Transverse colon (tissue), 4 donors: ENCODE measurements around the gene ITGB8. TPM values are rescaled to one million over a fixed set of nuclear protein-coding genes. Genes with fewer than 3 reads are reported as not detected.

Experiments
- DNase-seq: peaks from one replicate; pipeline ENCODE4 v3.0.0-alpha.2; 2019
- H3K27ac ChIP-seq, 4 donors: fragments of 200-600 bp; sonication (generic); 2 replicates each; pipeline ENCODE4 v1.5.1; 2016 to 2018; ENCODE audit warnings: inconsistent platforms in 4 of 4
- H3K27me3 ChIP-seq: fragments of 200-600 bp; sonication (generic); 2 replicates; pipeline ENCODE4 v1.5.1; 2017; ENCODE audit warnings: inconsistent platforms
- H3K36me3 ChIP-seq, 4 donors: fragments of 200-600 bp; sonication (generic); 2 replicates each; pipeline ENCODE4 v1.5.1; 2017 to 2019; ENCODE audit warnings: inconsistent platforms in 4 of 4
- H3K4me1 ChIP-seq, 4 donors: fragments of 200-600 bp; sonication (generic); 2 replicates each; pipeline ENCODE4 v1.5.1; 2017 to 2020; ENCODE audit warnings: inconsistent platforms in 4 of 4
- H3K4me3 ChIP-seq, 4 donors: fragments of 200-600 bp; sonication (generic); 1 replicate in 1 of 4; 2 replicates in 3 of 4; pipeline versions ENCODE4 v1.5.1 to v1.6.1; 2017 to 2019; ENCODE audit warnings: inconsistent platforms in 4 of 4
- H3K9me3 ChIP-seq, 2 donors: fragments of 200-600 bp; sonication (generic); 2 replicates each; pipeline ENCODE4 v1.5.1; 2017 to 2019; ENCODE audit warnings: inconsistent platforms in 2 of 2
- EP300 ChIP-seq: sonication (generic); formaldehyde crosslinking; IDR thresholded peaks from one replicate; pipeline ENCODE4 v1.6.1; 2017; ENCODE audit warnings: antibody characterized with exemption, low read depth
- POLR2A ChIP-seq: fragments of 450-650 bp; IDR thresholded peaks from one replicate; pipeline ENCODE4 v1.6.1; 2016; ENCODE audit warnings: antibody characterized with exemption, mild to moderate bottlenecking, moderate library complexity
- POLR2AphosphoS5 ChIP-seq, 3 donors: sonication (generic); formaldehyde crosslinking; IDR thresholded peaks; one replicate each; pipeline ENCODE4 v1.6.1; 2016; ENCODE audit warnings: antibody characterized with exemption in 3 of 3
- WGBS, 2 donors: methylation state at CpG; one replicate each; pipeline ENCODE4 v1.1.5; 2018; ENCODE audit warnings: low coverage in 1 of 2; 5-methylcytosine and 5-hydroxymethylcytosine counted together
- in situ Hi-C, 4 donors: fragments of 200-750 bp; cut with MboI; loops; one replicate each; pipeline versions ENCODE4 v1.15.0 to v1.15.1; 2017; ENCODE audit warnings: low sequenced_read_pairs in 3 of 4, low pct_ligation_motif_present in 1 of 4, low pct_unique_long_range_greater_than_20kb in 1 of 4
- intact Hi-C: fragments of 100-400 bp; cut with DNase I; formaldehyde crosslinking; loops from one replicate; pipeline ENCODE4 v1.15.1; 2023; ENCODE audit warnings: low total_unique reads
- total RNA-seq, 4 donors: library from RNA; depleted of rRNA; stranded (reverse); fragments of >200 nt; gene quantifications; one replicate each; pipeline ENCODE4 v1.1.0, GENCODE V29; 2016
- TF ChIP-seq, protein P1 (sequence below), 5 experiments: fragments of 200-600 bp in 3 of 5; fragments of 450-650 bp in 2 of 5; sonication (generic) in 3 of 5; IDR thresholded peaks; 1 replicate in 2 of 5; 2 replicates in 3 of 5; pipeline ENCODE4 v1.5.1; 2016 to 2017; ENCODE audit warnings: antibody characterized with exemption in 5 of 5, inconsistent platforms in 3 of 5, mild to moderate bottlenecking in 2 of 5, moderate library complexity in 1 of 5

ITGB8 gene
- total RNA-seq, 4 donors from 2014 or later = 3.0 to 14.0 (median 8.6) TPM

DNA sequence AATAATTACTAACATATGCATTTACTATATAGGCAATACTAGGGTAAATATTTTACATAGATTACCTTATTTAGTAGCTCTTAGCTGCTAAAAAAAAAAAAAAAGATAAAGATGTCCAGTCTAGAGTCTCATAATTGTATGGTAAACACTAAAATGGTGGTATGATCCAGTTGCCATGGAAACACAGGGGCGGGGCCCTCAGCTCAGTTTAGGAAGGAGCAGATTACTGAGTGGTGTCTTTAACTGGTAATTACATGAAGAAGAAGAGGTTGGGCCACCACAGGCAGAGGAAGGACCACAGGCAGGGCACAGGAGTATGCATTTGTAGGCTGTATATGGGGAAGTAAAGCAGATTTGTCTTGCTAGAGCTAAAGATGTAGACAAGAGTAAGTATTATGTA is 43.7 kb downstream of the ITGB8 start:
- intact Hi-C loops (no loop called here), in situ Hi-C loops (no loop called here)
- no peak for DNase-seq

DNA sequence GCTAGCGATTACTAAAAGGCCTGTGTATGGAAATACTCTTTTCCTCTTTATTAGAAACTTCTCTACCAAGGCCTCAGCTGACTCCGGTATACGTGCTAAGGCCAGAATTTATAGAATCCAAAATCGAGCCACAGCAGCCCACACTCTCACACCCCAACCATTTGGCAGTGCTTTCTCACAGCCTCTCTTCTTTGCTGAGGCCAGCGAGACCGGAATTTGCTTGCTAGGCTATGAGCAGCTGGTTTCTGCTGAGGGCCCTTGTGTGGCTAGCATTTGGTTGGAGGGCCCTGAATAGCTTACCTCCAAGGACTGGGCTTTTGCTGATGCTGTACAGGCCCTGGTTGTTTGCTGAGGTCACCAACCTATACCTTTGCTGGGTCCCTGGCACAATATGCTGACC is 46.1 kb downstream of the ITGB8 start:
- H3K9me3 ChIP-seq = no peaks in the 10 kb centered on the region
- no peak overlapping the region for H3K27ac ChIP-seq
- H3K4me1 ChIP-seq = no peaks in the 10 kb centered on the region
- no peaks in the 10 kb centered on the region for H3K27me3 ChIP-seq
- TF ChIP-seq, protein P1, sequence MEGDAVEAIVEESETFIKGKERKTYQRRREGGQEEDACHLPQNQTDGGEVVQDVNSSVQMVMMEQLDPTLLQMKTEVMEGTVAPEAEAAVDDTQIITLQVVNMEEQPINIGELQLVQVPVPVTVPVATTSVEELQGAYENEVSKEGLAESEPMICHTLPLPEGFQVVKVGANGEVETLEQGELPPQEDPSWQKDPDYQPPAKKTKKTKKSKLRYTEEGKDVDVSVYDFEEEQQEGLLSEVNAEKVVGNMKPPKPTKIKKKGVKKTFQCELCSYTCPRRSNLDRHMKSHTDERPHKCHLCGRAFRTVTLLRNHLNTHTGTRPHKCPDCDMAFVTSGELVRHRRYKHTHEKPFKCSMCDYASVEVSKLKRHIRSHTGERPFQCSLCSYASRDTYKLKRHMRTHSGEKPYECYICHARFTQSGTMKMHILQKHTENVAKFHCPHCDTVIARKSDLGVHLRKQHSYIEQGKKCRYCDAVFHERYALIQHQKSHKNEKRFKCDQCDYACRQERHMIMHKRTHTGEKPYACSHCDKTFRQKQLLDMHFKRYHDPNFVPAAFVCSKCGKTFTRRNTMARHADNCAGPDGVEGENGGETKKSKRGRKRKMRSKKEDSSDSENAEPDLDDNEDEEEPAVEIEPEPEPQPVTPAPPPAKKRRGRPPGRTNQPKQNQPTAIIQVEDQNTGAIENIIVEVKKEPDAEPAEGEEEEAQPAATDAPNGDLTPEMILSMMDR (IDR thresholded peaks at IDR 0.05) = no peak
- TF ChIP-seq EP300 (no peak), POLR2AphosphoS5 (IDR thresholded peaks at IDR 0.05) (no peak), POLR2A (no peak)
- no peak overlapping the region for H3K4me3 ChIP-seq
- WGBS, 2 donors = 75 to 92% methylated on average over 1 to 6 of the region's 6 CpGs
- peaks cover 0 to 4% (median 0%) of the 10 kb centered on the region in 4 donors for H3K36me3 ChIP-seq
- no peak for DNase-seq
- in situ Hi-C loops = no loop called here
- intact Hi-C loops = loop anchor here (5.0 kb wide), 1 partner anchor 1156 kb away; no protein-coding TSS in a partner anchor

More for the DNA sequence above, 43.7 kb downstream of the ITGB8 start:
- peaks cover 0 to 2% (median 0%) of the 10 kb centered on the region in 4 donors for H3K36me3 ChIP-seq
- WGBS, 2 donors = 80 to 85% methylated on average over 1 of the region's 1 CpG
- no peak for TF ChIP-seq EP300
- no peak overlapping the region for H3K27ac ChIP-seq
- H3K4me1 ChIP-seq = no peaks in the 10 kb centered on the region
- no peaks in the 10 kb centered on the region for H3K9me3 ChIP-seq
- no peaks in the 10 kb centered on the region for H3K27me3 ChIP-seq
- no peak overlapping the region for H3K4me3 ChIP-seq

DNA sequence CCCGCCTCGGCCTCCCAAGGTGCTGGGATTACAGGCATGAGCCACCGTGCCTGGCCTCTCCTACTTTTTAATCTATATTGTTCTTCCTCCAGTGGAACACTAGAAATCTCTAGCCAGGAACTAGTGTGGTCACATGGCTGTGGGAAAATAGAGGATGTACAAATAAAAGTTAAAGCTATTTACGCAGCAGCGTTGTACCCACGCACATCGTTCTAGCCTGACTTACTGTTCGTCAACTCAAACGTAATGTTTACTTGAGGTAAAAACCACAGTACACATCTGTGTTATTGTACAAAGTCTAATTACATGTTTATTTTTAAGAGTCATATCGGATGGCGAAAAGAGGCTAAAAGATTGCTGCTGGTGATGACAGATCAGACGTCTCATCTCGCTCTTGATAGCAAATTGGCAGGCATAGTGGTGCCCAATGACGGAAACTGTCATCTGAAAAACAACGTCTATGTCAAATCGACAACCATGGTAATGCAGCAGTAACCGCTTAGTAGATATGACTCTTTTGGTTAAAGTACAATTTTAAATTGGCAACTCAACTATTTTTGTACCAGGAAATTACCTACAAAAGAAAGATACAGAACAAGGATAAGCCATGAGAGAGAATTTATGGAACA is 50.8 kb downstream of the ITGB8 start:
- TF ChIP-seq EP300 = no peak
- no peak for TF ChIP-seq POLR2AphosphoS5 (IDR thresholded peaks at IDR 0.05)
- TF ChIP-seq POLR2A = no peak
- TF ChIP-seq, protein P1 (IDR thresholded peaks at IDR 0.05) = no peak
- WGBS, 2 donors = 89 to 94% methylated on average over 15 to 17 of the region's 17 CpGs
- Histone ChIP-seq H3K36me3 (peaks cover 0 to 10% (median 0%) of the 10 kb centered on the region in 4 donors), H3K9me3 (no peaks in the 10 kb centered on the region), H3K27me3 (no peaks in the 10 kb centered on the region), H3K4me3 (no peak overlapping the region), H3K27ac (no peak overlapping the region), H3K4me1 (no peaks in the 10 kb centered on the region)
- DNase-seq = no peak
- in situ Hi-C loops = no loop called here
- intact Hi-C loops = no loop called here

DNA sequence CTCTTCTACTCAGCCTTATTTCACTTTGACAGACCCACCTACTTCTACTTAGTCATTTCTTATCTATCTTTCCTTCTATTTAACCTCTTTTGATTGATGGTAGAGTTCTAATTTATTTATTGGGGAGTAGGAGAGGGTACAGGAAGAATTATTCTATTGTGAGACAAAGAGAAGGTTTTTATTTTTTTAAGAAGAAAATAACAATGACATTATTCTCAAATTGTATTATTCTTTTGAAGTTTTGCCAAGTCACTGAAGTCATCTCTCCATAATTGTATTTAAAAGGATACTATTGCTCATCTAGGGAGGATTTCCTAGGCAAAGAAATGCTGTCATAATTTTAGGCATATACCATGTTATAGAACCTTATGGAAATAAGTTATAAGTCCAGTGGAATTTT is 52.7 kb downstream of the ITGB8 start:
- Histone ChIP-seq H3K4me3 (no peak overlapping the region), H3K4me1 (no peaks in the 10 kb centered on the region), H3K27ac (no peak overlapping the region), H3K27me3 (no peaks in the 10 kb centered on the region), H3K36me3 (peaks cover 0 to 10% (median 0%) of the 10 kb centered on the region in 4 donors), H3K9me3 (no peaks in the 10 kb centered on the region)
- in situ Hi-C loops (no loop called here), intact Hi-C loops (no loop called here)
- TF ChIP-seq, protein P1 (IDR thresholded peaks at IDR 0.05) = no peak
- TF ChIP-seq POLR2A = no peak
- TF ChIP-seq EP300 = no peak
- no peak for TF ChIP-seq POLR2AphosphoS5 (IDR thresholded peaks at IDR 0.05)
- no peak for DNase-seq

DNA sequence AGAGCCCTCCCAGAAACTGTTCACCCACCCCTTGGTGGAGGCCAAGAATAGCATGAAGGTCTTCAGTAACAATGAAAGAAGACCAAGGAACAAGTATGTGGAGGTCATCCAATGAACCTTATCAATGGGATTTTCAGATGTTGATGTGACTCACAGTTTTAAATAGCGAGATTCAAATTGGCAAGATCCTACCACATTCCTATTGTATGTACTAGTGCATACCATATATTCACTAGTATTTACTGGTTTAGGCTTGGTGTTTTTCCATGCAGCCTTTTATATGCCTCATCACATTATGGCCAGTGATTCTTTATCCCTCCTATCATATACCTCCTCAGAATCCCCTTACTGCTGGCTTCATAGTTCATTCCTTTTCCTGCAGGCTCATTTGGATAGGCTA is 54.4 kb downstream of the ITGB8 start:
- DNase-seq = no peak
- peaks cover 0 to 10% (median 0%) of the 10 kb centered on the region in 4 donors for H3K36me3 ChIP-seq
- no peaks in the 10 kb centered on the region for H3K27me3 ChIP-seq
- H3K4me3 ChIP-seq = no peak overlapping the region
- intact Hi-C loops = no loop called here
- WGBS, 2 donors = 76 to 82% methylated on average over 1 of the region's 1 CpG
- H3K27ac ChIP-seq = no peak overlapping the region
- H3K9me3 ChIP-seq = no peaks in the 10 kb centered on the region
- TF ChIP-seq EP300 (no peak), POLR2A (no peak), POLR2AphosphoS5 (IDR thresholded peaks at IDR 0.05) (no peak)
- TF ChIP-seq, protein P1 (IDR thresholded peaks at IDR 0.05) = no peak
- in situ Hi-C loops = no loop called here
- no peaks in the 10 kb centered on the region for H3K4me1 ChIP-seq
